GM19025 (cell line): ENCODE measurements around the gene ZFYVE1.
A peak's percentile ranks its signal among the peaks of the same experiment; 100 is the strongest.
"Not testable (repeated sequence)": the region's sequence is repeated elsewhere in the genome, so short reads cannot be mapped to it uniquely, and the experiment has no call there.

ENCODE experiments used
- ATAC-seq: cut with Tn5 transposase; IDR thresholded peaks from one replicate; pipeline ENCODE4 v1.9.1; 2021; ENCODE audit warnings: mild to moderate bottlenecking, low read depth, moderate library complexity; ENCODE audit not compliant: unreplicated experiment

ZFYVE1 gene, protein sequence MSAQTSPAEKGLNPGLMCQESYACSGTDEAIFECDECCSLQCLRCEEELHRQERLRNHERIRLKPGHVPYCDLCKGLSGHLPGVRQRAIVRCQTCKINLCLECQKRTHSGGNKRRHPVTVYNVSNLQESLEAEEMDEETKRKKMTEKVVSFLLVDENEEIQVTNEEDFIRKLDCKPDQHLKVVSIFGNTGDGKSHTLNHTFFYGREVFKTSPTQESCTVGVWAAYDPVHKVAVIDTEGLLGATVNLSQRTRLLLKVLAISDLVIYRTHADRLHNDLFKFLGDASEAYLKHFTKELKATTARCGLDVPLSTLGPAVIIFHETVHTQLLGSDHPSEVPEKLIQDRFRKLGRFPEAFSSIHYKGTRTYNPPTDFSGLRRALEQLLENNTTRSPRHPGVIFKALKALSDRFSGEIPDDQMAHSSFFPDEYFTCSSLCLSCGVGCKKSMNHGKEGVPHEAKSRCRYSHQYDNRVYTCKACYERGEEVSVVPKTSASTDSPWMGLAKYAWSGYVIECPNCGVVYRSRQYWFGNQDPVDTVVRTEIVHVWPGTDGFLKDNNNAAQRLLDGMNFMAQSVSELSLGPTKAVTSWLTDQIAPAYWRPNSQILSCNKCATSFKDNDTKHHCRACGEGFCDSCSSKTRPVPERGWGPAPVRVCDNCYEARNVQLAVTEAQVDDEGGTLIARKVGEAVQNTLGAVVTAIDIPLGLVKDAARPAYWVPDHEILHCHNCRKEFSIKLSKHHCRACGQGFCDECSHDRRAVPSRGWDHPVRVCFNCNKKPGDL

DNA sequence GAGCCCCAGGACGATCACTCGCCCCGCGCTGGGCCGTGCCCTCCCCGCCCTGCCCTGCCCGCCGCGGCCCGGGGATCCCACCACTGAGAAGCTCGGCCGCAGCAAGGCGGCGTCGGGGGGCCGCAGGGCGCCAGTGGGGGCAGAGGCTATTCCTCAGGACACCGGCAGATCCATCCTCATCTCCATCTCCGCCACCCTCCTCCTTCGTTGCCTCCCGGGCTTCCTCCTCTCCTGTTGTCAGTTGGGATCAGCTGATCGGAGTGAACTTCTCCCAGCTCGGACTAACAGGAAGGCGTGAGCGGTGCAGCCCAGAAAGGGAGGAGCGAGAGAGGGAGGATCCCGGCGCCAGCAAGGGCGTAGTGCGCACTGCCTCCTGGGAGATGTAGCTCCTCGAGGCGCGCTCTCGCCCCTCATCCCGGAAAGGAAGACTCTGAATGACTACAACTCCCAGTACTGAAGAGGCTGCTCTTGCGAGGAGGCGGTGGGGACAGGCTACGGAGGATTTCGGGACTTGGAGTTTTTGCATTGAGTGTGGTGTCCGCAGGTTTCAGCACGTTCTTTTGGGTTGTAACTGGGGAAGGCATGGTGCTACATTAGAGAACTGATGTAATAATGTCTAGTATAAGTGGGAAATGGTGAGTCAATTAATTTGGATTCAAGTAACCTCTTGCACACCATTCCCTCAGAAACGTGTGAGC lies at the start of gene ZFYVE1:
Gene ZFYVE1, minus strand, starts transcription at position 262 of the 698 bp plus-strand sequence. CDS start 2,598 bp downstream, outside the sequence.
- peak; percentile 97 for ATAC-seq

DNA sequence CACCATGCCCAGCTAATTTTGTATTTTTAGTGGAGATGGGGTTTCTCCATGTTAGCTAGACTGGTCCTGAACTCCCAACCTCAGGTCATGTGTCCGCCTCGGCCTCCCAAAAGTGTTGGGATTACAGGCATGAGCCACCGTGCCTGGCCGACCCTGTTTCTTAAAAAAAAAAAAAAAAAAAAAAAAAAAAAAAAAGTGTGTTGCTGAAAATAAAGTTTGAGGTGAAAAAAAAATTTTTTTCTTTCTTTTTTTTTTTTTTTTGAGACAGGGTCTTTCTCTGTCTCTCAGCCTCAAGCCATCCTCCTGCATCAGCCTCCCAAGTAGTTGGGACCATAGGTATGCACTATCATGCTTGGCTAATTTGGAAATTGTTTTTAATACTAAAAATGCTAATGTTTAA lies 42.7 kb upstream of the ZFYVE1 start:
- ATAC-seq, result no peak

DNA sequence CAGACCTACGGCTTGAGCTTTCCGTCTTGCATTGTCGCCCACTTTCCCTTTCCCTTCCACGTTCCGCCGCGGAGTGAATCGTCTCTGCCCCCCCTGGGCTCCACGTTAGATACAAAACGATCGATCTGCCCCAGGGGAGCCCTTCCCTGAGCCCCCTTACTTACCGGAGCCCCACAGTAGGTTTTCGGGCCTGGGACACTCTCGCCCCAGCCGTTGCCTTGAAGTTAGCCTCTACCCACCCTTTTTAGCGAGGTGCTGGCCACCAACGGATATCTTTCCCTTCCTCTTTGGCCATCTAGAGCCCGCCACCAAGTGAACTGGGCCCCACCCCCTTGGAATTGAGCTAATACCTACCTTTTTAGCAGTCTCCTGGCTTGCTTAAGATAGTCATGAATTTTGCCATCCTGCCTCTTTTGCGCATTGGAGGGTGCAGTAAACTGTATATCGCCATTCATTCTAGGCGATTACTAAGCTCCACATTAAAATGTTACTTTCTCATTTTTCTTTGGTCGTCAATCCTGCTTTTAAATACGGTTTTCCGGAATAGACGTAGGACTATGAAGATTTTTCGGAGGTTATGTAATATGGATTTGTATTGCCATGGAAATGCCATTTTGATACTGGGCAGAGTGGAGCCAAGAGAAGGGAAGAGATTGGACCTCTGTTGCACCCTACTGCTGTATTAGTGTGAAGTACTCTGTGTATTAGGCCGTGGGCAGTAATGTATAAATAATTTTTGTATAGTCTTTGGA lies 32.2 kb upstream of the ZFYVE1 start:
- ATAC-seq, result no peak

DNA sequence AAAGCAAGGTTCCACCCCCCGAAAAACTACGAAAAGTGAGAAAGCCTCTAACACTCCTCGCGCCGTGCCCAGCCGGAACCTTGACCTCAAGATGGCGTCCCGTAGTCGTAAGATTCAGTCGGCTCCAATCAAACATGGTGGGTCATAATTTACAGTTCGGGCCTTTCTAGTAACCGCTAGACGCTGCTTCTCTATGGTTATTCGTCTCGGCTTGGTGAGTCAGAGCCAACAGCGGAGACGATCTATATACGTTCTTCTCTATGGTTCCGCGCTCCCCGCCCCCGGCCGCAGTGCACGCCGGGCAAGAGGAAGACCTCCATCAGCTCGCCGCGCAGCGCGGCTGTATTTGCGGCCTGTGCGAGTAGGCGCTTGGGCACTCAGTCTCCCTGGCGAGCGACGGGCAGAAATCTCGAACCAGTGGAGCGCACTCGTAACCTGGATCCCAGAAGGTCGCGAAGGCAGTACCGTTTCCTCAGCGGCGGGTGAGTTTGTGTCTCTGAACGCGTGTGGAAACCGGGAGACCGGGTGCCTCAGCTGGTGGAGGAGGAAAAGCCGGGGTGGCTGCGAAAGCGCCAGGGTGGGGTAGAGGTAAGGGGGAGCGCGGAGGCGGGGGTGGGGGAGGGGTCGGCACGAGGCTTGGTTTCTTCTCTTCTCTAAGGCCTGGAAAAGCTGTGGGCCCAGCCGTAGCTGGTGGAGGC lies 31.5 kb upstream of the ZFYVE1 start, which contains the start of gene RBM25:
Gene RBM25, plus strand, starts transcription at position 311 of the 698 bp plus-strand sequence. CDS start 13,108 bp downstream, outside the sequence.
- peak; percentile 97 for ATAC-seq

DNA sequence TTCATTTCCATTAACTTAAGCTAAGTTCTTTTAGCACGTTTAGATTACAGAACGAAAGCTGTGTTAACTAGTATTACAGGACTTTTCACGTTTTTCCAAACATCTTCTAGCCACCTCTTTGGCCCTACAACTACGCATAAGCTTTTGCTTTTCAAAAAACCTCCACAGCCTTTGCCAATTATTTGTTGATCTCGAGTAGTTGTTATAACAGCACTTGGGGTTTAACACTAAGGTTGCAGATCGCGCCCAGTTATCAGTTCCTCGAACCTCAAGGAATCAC lies 31.0 kb upstream of the ZFYVE1 start:
- ATAC-seq, result no peak

DNA sequence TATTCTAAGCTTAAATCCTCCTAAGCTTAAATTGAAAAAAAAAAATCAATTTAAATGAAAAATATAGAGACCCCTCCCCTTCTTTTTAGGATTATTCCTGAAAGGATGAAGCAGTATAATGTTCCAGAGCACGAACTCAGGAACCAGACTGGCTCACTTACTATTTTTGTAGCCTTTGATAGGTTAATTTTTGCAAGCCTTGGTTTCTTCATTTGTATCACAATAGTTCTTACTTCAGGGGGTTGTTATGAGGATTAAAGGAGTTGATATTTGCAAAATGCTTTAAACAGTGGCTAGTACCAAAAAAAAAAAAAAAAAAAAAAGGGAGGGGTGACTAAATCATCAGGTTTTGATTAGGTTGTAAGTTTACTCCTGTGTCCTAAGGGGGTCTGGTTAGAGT lies 28.3 kb upstream of the ZFYVE1 start:
- no peak for ATAC-seq

GRCh38 chr14:73049428-73049827 lies 22.5 kb upstream of the ZFYVE1 start:
- ATAC-seq, result no peak

DNA sequence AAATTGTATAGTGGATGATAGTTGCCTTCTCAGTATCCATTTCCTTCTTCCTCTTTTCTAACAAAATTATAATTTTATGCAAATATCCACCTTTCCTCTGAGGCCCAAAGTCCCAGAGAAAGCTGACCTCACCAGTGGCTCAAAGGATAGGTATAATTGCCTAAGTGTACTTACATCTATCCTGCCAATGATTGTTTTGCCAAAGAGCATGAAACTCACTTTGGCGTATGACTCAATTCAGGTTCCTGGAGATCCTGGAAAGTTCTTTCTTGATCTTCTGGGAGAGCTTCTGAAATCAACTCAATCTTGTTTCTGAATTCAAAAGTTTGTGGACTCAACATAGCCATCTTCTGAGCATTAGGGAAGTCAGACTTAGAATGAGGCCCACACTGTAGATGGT lies 20.9 kb upstream of the ZFYVE1 start:
- no peak for ATAC-seq

DNA sequence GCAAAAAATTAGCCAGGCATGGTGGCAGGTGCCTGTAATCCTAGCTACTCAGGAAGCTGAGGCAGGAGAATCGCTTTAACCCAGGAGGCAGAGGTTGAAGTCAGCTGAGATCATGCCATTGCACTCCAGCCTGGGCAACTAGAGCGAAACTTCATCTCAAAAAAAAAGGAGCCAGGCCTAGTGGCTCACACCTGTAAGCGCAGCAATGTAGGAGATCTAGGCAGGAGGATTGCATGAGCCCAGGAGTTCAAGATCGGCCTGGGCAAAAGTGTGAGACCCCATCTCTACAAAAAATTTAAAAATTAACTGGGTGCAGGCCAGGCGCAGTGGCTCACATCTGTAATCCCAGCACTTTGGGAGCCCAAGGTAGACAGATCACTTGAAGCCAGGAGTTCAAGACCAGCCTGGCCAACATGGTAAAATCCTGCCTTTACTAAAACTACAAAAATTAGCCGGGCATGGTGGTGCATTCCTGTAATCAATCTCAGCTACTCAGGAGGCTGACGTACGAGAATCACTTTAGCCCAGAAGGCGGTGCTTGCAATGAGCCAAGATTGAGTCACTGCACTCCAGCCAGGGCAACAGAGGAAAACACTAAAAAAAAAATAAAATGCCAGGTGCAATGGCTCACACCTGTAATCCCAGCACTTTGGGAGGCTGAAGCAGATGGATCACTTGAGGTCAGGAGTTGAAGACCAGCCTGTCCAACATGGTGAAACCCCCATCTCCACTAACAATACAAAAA lies 10.0 kb upstream of the ZFYVE1 start:
- ATAC-seq, result not testable (repeated sequence)

DNA sequence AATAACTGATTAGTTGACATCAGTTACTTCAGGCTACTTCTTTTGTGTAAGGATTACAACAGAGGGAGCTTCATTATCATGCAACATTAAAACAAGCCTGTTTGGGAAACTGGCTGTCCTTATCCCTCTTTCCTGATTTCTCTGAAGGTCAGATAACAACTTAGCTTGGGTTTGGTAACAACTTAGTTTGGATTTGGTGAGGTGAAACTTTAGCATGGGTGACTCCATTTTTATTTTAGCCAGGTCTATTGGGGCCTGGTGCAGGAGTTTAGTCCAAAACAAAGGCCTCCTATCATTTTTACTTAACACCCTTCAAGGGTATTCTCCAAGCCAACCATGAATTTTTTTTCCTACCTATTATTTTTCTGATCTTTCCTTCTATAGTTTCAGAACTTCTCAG lies 1.1 kb upstream of the ZFYVE1 start:
- no peak for ATAC-seq

GRCh38 chr14:73027546-73027945 lies 640 bp upstream of the ZFYVE1 start:
- ATAC-seq, result no peak

DNA sequence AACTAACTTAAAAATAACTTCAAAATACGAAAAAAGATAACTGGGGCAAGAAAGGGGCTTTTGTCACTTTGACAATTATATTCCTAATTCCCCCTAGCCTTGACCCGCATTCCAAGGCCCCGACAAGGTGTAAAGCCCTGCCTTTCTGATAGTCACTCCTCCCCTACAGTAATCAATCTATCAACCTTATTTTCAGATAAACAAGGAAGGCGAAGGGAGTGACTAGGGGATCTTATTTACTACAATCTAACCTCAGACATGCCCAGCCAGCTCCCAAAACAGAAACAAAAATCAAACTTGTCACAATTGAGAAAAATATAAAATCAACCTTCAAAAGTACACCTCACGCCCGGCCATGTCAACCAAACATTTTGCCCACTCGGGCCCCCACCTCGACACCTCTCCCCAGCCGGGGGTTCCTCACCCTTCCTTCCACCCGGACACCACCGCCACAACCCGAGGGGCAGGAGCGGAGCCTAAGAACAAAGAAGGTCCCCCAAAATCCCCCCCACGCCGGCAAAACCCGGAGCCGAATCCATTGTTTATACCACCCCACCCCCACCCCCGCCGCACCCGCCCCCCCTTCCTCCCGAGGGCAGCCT lies 562 bp downstream of the ZFYVE1 start:
- no peak for ATAC-seq

DNA sequence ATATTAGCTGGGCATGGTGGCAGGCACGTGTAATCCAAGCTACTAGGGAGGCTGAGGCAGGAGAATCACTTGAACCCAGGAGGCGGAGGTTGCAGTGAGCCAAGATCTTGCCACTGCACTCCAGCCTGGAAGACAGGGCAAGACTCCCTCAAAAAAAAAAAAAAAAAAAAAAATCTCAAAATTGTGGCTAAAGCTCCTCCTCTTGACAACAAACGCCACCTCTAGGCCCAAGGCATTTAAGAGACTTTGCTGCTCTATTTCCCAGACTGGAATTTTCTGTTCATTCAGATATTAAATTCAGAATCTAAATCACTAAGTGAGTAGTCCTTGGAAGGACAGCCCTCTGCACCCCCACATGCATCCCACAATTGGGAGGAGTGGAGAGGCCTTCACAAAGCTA lies 1.4 kb downstream of the ZFYVE1 start:
- ATAC-seq, result no peak

- no peak for ATAC-seq
Observed at GRCh38 chr14:73022051-73022450, 4.9 kb downstream of the ZFYVE1 start.

- ATAC-seq, result not testable (repeated sequence)
Observed at GRCh38 chr14:73016011-73016410, 10.9 kb downstream of the ZFYVE1 start.

GRCh38 chr14:73015552-73015951 lies 11.4 kb downstream of the ZFYVE1 start:
- ATAC-seq, result not testable (repeated sequence)

- peak; percentile 78 for ATAC-seq
Observed at GRCh38 chr14:73014105-73014504, 12.8 kb downstream of the ZFYVE1 start.

- ATAC-seq, result not testable (repeated sequence)
Observed at GRCh38 chr14:73011189-73011588, 15.7 kb downstream of the ZFYVE1 start.

GRCh38 chr14:73008501-73008900 lies 18.4 kb downstream of the ZFYVE1 start:
- ATAC-seq, result no peak
